HG03039 (cell line): ENCODE results near the gene KCNS1.

ENCODE experiments used
- ATAC-seq: cut with Tn5 transposase; IDR thresholded peaks from one replicate; pipeline ENCODE4 v1.9.1; 2021; ENCODE audit warnings: mild to moderate bottlenecking, moderate library complexity; ENCODE audit not compliant: unreplicated experiment

Gene KCNS1

GRCh38 chr20:45051204-45052060, 49.5 kb downstream of the KCNS1 start:
- no peak for ATAC-seq

GRCh38 chr20:45049904-45050471, 50.9 kb downstream of the KCNS1 start:
- ATAC-seq: no peak

- ATAC-seq: no peak
Observed at GRCh38 chr20:45049438-45049837, 51.5 kb downstream of the KCNS1 start.

- ATAC-seq: no peak
Observed at GRCh38 chr20:45047581-45048119, 53.3 kb downstream of the KCNS1 start.

DNA sequence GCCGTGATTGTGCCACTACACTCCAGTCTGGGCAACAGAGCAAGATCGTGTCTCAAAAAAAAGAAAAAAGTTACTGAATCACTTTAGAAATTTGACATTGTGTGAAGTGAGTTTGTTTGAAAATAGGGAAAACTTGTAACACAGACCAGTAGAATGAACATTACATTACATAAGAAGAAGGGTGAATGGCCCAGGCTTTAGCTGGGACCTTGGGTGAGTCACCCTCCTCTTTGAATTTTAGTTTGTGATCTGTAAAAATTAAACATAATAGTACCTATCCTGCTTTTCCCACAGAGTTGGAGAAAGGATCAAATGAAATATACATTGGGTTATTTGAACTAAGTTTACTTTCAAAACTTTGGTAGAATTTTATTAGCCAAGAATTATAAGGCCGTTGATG, 56.3 kb downstream of the KCNS1 start:
- ATAC-seq: no peak

GRCh38 chr20:45044084-45044573, 56.8 kb downstream of the KCNS1 start:
- no peak for ATAC-seq

- no peak for ATAC-seq
Observed at GRCh38 chr20:45042978-45043377, 57.9 kb downstream of the KCNS1 start.
